ENCODE measurements around the gene CNOT2. TPM values are rescaled to one million over a fixed set of nuclear protein-coding genes. Genes with fewer than 3 reads are reported as not detected.

CNOT2 gene
- total RNA-seq, 2 donors from 2014 or later, result 57.2 to 142 TPM

DNA sequence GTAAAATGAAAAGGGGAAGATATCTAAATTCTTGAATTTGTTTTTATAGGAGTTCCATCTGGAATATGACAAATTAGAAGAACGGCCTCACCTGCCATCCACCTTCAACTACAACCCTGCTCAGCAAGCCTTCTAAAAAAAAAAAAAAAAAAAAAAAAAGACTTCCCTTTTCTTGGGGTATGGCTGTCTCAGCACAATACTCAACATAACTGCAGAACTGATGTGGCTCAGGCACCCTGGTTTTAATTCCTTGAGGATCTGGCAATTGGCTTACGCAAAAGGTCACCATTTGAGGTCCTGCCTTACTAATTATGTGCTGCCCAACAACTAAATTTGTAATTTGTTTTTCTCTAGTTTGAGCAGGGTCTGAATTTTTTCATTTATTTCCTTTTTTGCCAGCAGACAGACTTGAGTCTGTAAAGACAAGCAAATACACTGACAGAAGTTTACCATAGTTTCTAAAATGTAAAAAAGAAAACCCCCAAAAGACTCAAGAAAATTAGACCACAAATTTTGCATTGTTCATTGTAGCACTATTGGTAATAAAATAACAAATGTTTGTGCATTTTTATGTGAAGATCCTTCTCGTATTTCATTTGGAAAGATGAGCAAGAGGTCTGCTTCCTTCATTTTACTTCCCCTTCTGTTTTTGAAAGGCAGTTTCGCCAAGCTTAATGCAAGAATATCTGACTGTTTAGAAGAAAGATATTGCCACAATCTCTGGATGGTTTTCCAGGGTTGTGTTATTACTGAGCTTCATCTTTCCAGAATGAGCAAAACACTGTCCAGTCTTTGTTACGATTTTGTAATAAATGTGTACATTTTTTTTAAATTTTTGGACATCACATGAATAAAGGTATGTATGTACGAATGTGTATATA lies 110.8 kb downstream of the CNOT2 start:
- no peaks in the 10 kb centered on the region for H3K9me3 ChIP-seq
- intact Hi-C loops (cut with DNase I), result no loop called here
- no peak overlapping the region for H3K4me3 ChIP-seq
- DNase-seq (ENCODE audit: low spot score), result no peak
- H3K27ac ChIP-seq, result no peak overlapping the region
- H3K36me3 ChIP-seq, result no peaks in the 10 kb centered on the region
- 84% methylated on average over 6 of the region's 6 CpGs for WGBS
- H3K27me3 ChIP-seq (replicated peaks; ENCODE audit: insufficient read depth), result no peaks in the 10 kb centered on the region
- TF ChIP-seq POLR2AphosphoS5 (IDR thresholded peaks at IDR 0.05) (no peak), POLR2A (IDR thresholded peaks at IDR 0.05) (no peak)
- TF ChIP-seq, protein P1, sequence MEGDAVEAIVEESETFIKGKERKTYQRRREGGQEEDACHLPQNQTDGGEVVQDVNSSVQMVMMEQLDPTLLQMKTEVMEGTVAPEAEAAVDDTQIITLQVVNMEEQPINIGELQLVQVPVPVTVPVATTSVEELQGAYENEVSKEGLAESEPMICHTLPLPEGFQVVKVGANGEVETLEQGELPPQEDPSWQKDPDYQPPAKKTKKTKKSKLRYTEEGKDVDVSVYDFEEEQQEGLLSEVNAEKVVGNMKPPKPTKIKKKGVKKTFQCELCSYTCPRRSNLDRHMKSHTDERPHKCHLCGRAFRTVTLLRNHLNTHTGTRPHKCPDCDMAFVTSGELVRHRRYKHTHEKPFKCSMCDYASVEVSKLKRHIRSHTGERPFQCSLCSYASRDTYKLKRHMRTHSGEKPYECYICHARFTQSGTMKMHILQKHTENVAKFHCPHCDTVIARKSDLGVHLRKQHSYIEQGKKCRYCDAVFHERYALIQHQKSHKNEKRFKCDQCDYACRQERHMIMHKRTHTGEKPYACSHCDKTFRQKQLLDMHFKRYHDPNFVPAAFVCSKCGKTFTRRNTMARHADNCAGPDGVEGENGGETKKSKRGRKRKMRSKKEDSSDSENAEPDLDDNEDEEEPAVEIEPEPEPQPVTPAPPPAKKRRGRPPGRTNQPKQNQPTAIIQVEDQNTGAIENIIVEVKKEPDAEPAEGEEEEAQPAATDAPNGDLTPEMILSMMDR (IDR thresholded peaks at IDR 0.05), result no peak
- H3K4me1 ChIP-seq (replicated peaks), result no peaks in the 10 kb centered on the region

DNA sequence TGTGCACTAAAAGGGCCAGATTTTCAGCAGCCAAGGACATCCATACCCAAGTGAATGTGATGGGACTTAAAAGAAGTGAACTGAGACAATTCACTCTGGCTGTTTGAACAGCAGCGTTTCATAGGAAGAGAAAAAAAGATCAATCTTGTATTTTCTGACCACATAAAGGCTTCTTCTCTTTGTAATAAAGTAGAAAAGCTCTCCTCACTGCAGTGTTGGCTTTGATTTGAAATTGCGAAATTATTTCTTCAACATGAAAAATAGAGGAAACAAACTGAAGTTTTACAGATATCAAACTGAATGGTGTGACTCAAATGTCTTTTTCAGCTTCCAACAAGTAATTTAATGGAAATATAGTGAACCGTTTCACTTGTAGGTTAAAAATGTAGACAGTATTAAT lies 111.6 kb downstream of the CNOT2 start:
- no peaks in the 10 kb centered on the region for H3K9me3 ChIP-seq
- H3K27ac ChIP-seq, result no peak overlapping the region
- 64% methylated on average over 3 of the region's 3 CpGs for WGBS
- no peaks in the 10 kb centered on the region for H3K4me1 ChIP-seq (replicated peaks)
- H3K4me3 ChIP-seq, result no peak overlapping the region
- no peaks in the 10 kb centered on the region for H3K36me3 ChIP-seq
- TF ChIP-seq, protein P1 (IDR thresholded peaks at IDR 0.05), result no peak
- TF ChIP-seq POLR2AphosphoS5 (IDR thresholded peaks at IDR 0.05), result no peak
- TF ChIP-seq POLR2A (IDR thresholded peaks at IDR 0.05), result no peak
- no peaks in the 10 kb centered on the region for H3K27me3 ChIP-seq (replicated peaks; ENCODE audit: insufficient read depth)
- intact Hi-C loops (cut with DNase I), result no loop called here
- no peak for DNase-seq (ENCODE audit: low spot score)

DNA sequence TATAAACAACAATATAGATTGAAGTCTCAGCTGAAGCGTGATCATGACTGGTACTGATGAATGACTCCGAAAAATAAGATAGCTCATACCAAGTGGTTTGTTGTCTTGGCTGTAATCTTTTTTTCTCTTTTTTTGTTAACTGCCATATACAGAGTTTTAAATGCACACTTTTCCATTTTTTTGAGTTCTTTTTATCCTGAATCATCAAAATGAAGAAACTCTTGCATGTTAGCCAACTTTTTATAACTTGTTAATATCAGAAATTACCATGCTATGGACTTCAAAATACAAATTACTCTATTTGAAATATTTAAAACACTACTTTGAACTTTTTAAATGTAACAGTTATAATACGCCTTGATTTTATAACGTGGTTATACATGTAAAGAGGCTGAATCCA lies 112.7 kb downstream of the CNOT2 start:
- TF ChIP-seq, protein P1 (IDR thresholded peaks at IDR 0.05), result no peak
- TF ChIP-seq POLR2A (IDR thresholded peaks at IDR 0.05), result no peak
- no peak for TF ChIP-seq POLR2AphosphoS5 (IDR thresholded peaks at IDR 0.05)
- Histone ChIP-seq H3K27me3 (replicated peaks; ENCODE audit: insufficient read depth) (no peaks in the 10 kb centered on the region), H3K4me1 (replicated peaks) (no peaks in the 10 kb centered on the region), H3K27ac (no peak overlapping the region), H3K4me3 (no peak overlapping the region), H3K36me3 (no peaks in the 10 kb centered on the region), H3K9me3 (no peaks in the 10 kb centered on the region)
- DNase-seq (ENCODE audit: low spot score), result no peak
- 96% methylated on average over 4 of the region's 4 CpGs for WGBS
- intact Hi-C loops (cut with DNase I), result no loop called here

DNA sequence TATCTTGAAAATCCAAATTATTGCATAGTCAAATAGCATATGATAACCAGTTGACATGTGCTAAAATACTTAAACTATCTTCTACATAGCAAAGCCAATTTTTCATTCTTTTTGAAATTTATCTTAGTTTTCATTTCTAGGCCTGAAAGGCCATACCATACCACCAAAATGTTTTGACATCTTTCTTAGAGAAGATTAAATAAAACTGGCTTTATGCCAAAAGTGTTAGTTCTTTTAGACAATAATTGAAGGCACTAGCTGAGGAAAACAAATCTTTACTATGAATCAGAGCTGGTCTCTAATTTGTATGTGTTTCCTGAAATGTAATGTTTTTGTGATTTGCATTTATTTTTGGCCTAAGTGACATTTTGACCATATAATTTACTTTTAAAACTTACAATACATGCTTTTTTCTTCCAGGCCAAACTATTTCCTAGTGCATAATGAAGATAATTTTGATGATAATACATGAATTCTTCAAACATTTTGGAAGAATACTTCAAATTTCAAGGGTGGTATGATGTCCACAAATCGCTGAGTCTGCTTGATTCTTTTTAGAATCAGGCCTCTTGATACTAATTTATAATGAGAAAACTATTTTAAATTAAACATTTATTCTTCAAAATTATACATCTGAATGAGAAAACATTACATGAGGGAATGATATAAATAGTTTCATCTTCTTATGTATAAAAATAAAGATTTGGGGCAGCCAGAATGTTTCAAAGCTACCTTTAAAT lies 116.4 kb downstream of the CNOT2 start:
- intact Hi-C loops (cut with DNase I), result no loop called here
- no peak for DNase-seq (ENCODE audit: low spot score)
- TF ChIP-seq, protein P1 (IDR thresholded peaks at IDR 0.05), result no peak
- TF ChIP-seq POLR2A (IDR thresholded peaks at IDR 0.05) (no peak), POLR2AphosphoS5 (IDR thresholded peaks at IDR 0.05) (no peak)
- Histone ChIP-seq H3K4me3 (no peak overlapping the region), H3K27ac (no peak overlapping the region), H3K4me1 (replicated peaks) (no peaks in the 10 kb centered on the region), H3K27me3 (replicated peaks; ENCODE audit: insufficient read depth) (no peaks in the 10 kb centered on the region), H3K9me3 (no peaks in the 10 kb centered on the region), H3K36me3 (no peaks in the 10 kb centered on the region)
- 98% methylated on average over 1 of the region's 1 CpG for WGBS
